Osteocyte (in vitro differentiated cells): ENCODE measurements around the gene PRSS2. TPM values are rescaled to one million over a fixed set of nuclear protein-coding genes. Genes with fewer than 3 reads are reported as not detected.

Experiments used
- DNase-seq: peaks from one replicate; pipeline ENCODE4 v3.0.0; 2021; ENCODE audit warnings: mixed read lengths; ENCODE audit not compliant: unreplicated experiment; ENCODE audit errors: extremely low spot score
- H3K27ac Mint-ChIP-seq: one replicate; pipeline ENCODE4 v1.8.0; 2021; ENCODE audit warnings: mild to moderate bottlenecking, mixed read lengths; ENCODE audit not compliant: unreplicated experiment
- H3K27me3 Mint-ChIP-seq: one replicate; pipeline ENCODE4 v1.8.0; 2021; ENCODE audit warnings: mixed read lengths; ENCODE audit not compliant: unreplicated experiment
- H3K36me3 Mint-ChIP-seq: one replicate; pipeline ENCODE4 v1.8.0; 2021; ENCODE audit warnings: mixed read lengths; ENCODE audit not compliant: unreplicated experiment
- H3K4me1 Mint-ChIP-seq: one replicate; pipeline ENCODE4 v1.8.0; 2021; ENCODE audit warnings: mixed read lengths; ENCODE audit not compliant: unreplicated experiment
- H3K4me3 Mint-ChIP-seq: one replicate; pipeline ENCODE4 v1.8.0; 2021; ENCODE audit warnings: mild to moderate bottlenecking, moderate library complexity, mixed read lengths; ENCODE audit not compliant: unreplicated experiment
- H3K9me3 Mint-ChIP-seq: one replicate; pipeline ENCODE4 v1.8.0; 2021; ENCODE audit warnings: mixed read lengths; ENCODE audit not compliant: unreplicated experiment
- total RNA-seq: library from RNA; stranded (reverse); gene quantifications from 2 replicates; pipeline ENCODE4 v1.2.1, GENCODE V29; 2021
- TF ChIP-seq, protein P1 (sequence below): fragments of 200-600 bp; sonication (generic); IDR thresholded peaks from 2 replicates; pipeline ENCODE4 v1.5.0; 2021; ENCODE audit warnings: antibody characterized with exemption, mild to moderate bottlenecking, moderate library complexity

PRSS2 gene
- total RNA-seq, 1 donor from 2014 or later = not detected

DNA sequence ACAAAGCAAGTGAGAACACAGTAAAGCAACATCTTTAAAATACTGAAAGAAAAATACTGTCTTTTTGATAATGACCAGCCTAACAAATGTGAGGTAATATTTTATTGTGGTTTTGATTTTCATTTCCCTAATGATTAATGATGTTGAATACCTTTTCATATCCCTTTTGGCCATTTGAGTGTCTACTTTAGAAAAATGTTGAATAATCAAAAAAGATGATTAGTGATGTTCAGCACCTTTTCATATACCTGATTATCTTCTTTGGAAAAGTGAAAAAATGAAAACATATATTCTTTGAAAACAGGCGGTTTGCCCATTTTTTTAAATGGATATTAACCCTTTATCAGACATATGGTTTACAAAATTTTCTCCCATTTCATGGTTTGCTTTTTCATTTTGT lies 51.9 kb downstream of the PRSS2 start:
- H3K27me3 Mint-ChIP-seq = peaks cover 52% of the 10 kb centered on the region
- DNase-seq = no peak
- peaks cover 10% of the 10 kb centered on the region for H3K9me3 Mint-ChIP-seq
- H3K36me3 Mint-ChIP-seq = no peaks in the 10 kb centered on the region
- TF ChIP-seq, protein P1, sequence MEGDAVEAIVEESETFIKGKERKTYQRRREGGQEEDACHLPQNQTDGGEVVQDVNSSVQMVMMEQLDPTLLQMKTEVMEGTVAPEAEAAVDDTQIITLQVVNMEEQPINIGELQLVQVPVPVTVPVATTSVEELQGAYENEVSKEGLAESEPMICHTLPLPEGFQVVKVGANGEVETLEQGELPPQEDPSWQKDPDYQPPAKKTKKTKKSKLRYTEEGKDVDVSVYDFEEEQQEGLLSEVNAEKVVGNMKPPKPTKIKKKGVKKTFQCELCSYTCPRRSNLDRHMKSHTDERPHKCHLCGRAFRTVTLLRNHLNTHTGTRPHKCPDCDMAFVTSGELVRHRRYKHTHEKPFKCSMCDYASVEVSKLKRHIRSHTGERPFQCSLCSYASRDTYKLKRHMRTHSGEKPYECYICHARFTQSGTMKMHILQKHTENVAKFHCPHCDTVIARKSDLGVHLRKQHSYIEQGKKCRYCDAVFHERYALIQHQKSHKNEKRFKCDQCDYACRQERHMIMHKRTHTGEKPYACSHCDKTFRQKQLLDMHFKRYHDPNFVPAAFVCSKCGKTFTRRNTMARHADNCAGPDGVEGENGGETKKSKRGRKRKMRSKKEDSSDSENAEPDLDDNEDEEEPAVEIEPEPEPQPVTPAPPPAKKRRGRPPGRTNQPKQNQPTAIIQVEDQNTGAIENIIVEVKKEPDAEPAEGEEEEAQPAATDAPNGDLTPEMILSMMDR = no peak
- no peak overlapping the region for H3K27ac Mint-ChIP-seq
- H3K4me1 Mint-ChIP-seq = no peaks in the 10 kb centered on the region
- no peak overlapping the region for H3K4me3 Mint-ChIP-seq

Other genes starting within 250 kb of the PRSS2 start
- gene PRSS1, start 21.5 kb upstream of the PRSS2 start, total RNA-seq = not detected in 2 replicates
- gene EPHB6, start 84.1 kb downstream of the PRSS2 start, total RNA-seq = 13.7 and 14.7 TPM in 2 replicates
- not detected in 2 replicates for gene TRPV6, start 114.8 kb downstream of the PRSS2 start, total RNA-seq
- gene TRPV5, start 162.8 kb downstream of the PRSS2 start, total RNA-seq = not detected in 2 replicates
- not detected in 2 replicates for gene LLCFC1, start 168.5 kb downstream of the PRSS2 start, total RNA-seq
- 0.50 and 1.5 TPM in 2 replicates for gene KEL, start 191.4 kb downstream of the PRSS2 start, total RNA-seq